HL-60 (cell line): Measurements from ENCODE around the gene BSN.

Experiments
- DNase-seq, 2 experiments: peaks; one replicate each; pipeline ENCODE4 v3.0.0-alpha.2; 2010 to 2020; ENCODE audit warnings: low read depth in 1 of 2, low spot score in 1 of 2
- H3K27ac ChIP-seq: fragments of 250-450 bp; sonication (Bioruptor Pico); replicated peaks from 2 replicates; pipeline ENCODE4 v1.5.1; 2020; ENCODE audit warnings: mild to moderate bottlenecking, moderate library complexity
- H3K27me3 ChIP-seq: fragments of 250-450 bp; sonication (Bioruptor Pico); 2 replicates; pipeline ENCODE4 v1.5.1; 2021; ENCODE audit warnings: mild to moderate bottlenecking, moderate library complexity; ENCODE audit not compliant: insufficient read depth, poor library complexity, severe bottlenecking
- H3K4me3 ChIP-seq: replicated peaks from 2 replicates; pipeline ENCODE4 v1.5.1; 2011; ENCODE audit warnings: mild to moderate bottlenecking, control low read depth, low read length; ENCODE audit not compliant: insufficient read depth
- CTCF ChIP-seq: IDR thresholded peaks from one replicate; pipeline ENCODE4 v1.5.1; 2011; ENCODE audit warnings: low read length, control low read depth, inconsistent platforms; ENCODE audit not compliant: insufficient read depth
- GABPA ChIP-seq: IDR thresholded peaks from 2 replicates; pipeline ENCODE4 v1.6.1; 2012; ENCODE audit warnings: low read depth
- POLR2AphosphoS5 ChIP-seq: IDR thresholded peaks from 2 replicates; pipeline ENCODE4 v1.6.1; 2012; ENCODE audit warnings: low read depth
- REST ChIP-seq: IDR thresholded peaks from 2 replicates; pipeline ENCODE4 v1.6.1; 2012; ENCODE audit warnings: low read depth; ENCODE audit not compliant: insufficient replicate concordance
- SPI1 ChIP-seq: IDR thresholded peaks from 2 replicates; pipeline ENCODE4 v1.6.1; 2012; ENCODE audit warnings: low read depth, mild to moderate bottlenecking, borderline replicate concordance

BSN gene

GRCh38 chr3:49667701-49668413, 113.6 kb downstream of the BSN start:
- Histone ChIP-seq H3K27me3 (no peaks in the 10 kb centered on the region), H3K4me3 (no peak overlapping the region), H3K27ac (no peak overlapping the region)
- DNase-seq = no peak
- TF ChIP-seq GABPA = no peak
- no peak for TF ChIP-seq CTCF
- TF ChIP-seq REST = no peak

- no peak overlapping the region for H3K4me3 ChIP-seq
- no peaks in the 10 kb centered on the region for H3K27me3 ChIP-seq
- TF ChIP-seq CTCF = no peak
- no peak for TF ChIP-seq REST
- no peak for TF ChIP-seq POLR2AphosphoS5
- no peak for DNase-seq
- H3K27ac ChIP-seq = no peak overlapping the region
These were observed 114.1 kb downstream of the BSN start for GRCh38 chr3:49668414-49668797.

- Histone ChIP-seq H3K27me3 (no peaks in the 10 kb centered on the region), H3K4me3 (no peak overlapping the region), H3K27ac (no peak overlapping the region)
- DNase-seq = no peak
- TF ChIP-seq REST = no peak
- no peak for TF ChIP-seq GABPA
- no peak for TF ChIP-seq SPI1
- TF ChIP-seq CTCF = no peak
These were observed 114.6 kb downstream of the BSN start for GRCh38 chr3:49668861-49669260.
